Right ventricle myocardium superior (tissue), 1 donor: ENCODE measurements around the gene PDP2. TPM values are rescaled to one million over a fixed set of nuclear protein-coding genes. Genes with fewer than 3 reads are reported as not detected.
"Not testable (repeated sequence)": the region's sequence is repeated elsewhere in the genome, so short reads cannot be mapped to it uniquely, and the experiment has no call there.

Experiments used
- ATAC-seq: fragments of 200-7000 bp; cut with Tn5 transposase; one replicate; pipeline ENCODE4 v1.9.1; 2020; ENCODE audit warnings: mild to moderate bottlenecking; ENCODE audit not compliant: poor library complexity
- DNase-seq: peaks from one replicate; pipeline ENCODE4 v3.0.0-alpha.2; 2020
- intact Hi-C: fragments of 100-400 bp; cut with DNase I; formaldehyde crosslinking; loops from one replicate; pipeline ENCODE4 v1.11.2; 2022
- total RNA-seq: library from RNA; stranded (reverse); fragmentation: NEBNext Ultra II Directional; extraction: Animal tissue kit (Norgen Biotek cat#: 25700); gene quantifications from one replicate; pipeline ENCODE4 v1.2.1, GENCODE V29; 2021
- donor health status: DM: no; HTN: yes; CAD: no; lungs with severe emphysema.

The PDP2 gene
- total RNA-seq, 1 donor from 2014 or later: 3.3 TPM

GRCh38 chr16:66923866-66924265, 43.6 kb downstream of the PDP2 start:
- intact Hi-C loops: loop anchor here (2.0 kb wide), 1 partner anchor 17 kb away; no protein-coding TSS in a partner anchor
- ATAC-seq (peak; percentile 1), DNase-seq (no peak)

DNA sequence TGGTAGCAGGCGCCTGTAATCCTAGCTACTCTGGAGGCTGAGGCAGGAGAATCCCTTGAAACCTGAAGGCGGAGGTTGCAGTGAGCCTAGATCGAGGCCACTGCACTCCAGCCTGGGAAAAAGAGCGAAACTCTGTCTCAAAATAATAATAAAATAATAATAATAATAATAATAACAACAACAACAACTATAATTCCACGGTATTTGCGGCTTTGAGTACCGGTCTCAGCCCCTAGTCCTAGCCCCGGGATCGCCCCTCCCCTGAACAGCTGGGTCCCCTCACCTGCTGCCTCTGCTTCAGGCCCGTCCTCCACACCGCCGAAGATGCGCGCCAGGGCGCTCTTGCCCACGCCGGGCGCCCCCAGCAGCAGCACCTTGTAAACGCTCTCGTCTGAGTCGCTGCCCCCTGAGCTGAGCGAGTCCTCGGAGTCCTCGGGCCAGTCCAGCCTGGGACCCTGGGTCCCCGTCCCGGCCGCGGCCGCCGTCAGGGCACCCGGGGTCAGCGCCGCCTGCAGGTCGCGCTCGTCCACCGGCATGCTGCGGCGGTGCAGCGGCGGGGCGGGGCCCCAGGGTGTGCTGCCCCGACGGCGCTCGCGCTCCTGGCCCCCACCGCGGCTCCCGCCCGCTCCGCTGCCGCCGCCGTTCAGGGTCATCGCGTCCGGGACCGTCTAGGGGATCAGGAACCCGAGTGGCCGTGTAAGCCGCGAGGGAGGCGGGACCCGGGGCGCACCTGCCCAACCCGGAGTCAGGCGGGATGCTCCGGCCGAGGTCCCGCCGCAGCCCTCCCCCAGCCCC, 44.4 kb downstream of the PDP2 start:
- intact Hi-C loops: no loop called here
- no peak for DNase-seq
- peak; percentile 32 for ATAC-seq

DNA sequence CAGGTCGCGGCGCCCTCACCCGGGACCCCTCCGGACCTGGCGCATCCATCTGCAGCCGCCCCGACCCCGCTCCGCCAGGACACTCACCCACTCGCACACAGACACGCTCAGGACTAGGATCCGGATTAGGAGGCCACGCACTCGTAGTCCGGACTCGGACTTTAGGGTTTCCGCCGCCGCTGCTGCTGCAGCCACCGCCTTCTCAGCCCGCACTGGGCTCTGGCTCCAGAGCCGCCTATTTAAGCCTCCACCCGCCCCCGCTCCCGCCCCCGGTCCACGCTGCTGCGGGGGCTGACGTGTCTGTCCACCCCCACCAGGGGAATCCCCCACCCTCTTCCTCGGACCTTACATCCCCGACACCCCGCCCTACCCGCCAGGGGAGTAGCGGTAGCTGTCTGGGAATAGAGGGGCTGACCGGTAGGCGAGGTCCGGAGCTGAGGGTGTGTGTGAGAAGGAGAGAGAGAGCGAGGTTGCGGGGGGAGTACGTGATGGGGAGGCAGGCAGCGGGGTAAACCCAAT, 45.1 kb downstream of the PDP2 start, which contains the start of gene RRAD:
RRAD (minus strand) TSS at position 214 of the 519 bp plus-strand sequence. CDS start 356 bp downstream, outside the sequence.
- intact Hi-C loops: no loop called here
- peak; percentile 41 for ATAC-seq
- peak; percentile 76 for DNase-seq

DNA sequence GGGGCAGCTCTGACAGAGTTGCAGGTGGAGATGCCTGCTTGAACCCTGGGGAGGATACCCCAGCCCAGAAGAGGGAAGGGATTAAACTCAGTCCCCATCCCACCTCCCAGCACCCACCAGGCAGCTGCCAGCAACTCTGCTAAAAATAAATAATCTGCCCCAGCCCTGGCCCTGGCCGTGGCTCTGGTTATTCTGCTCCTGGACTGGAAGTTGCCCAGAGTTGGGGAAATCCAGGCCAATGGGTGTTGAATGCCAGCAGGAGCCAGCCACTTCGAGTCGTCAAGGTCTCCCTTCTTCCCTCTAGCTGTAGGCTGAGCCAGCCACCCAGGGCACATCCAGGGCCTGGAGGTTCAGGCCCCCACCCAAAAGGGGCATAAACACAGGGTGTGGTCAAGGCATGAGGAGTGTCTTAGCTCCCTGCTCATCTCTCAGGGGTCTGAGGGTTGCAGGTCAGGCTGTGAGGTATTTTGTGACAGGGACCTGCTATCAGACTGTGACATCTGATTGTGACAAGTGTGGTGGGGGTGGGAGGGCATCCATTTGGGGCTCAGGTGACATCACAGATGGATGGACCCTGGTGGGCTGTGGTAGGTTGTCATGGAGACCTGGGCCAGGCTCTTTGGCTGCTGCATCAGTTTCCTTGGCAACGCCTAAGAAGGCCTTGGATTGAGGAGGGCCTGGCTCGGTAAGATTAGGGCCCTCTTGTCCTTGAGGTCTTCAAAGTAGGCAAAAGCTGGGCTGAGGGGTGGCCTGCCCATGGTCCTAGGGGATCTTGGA, 46.0 kb downstream of the PDP2 start:
- ATAC-seq (peak; percentile 58), DNase-seq (peak; percentile 74)
- intact Hi-C loops: no loop called here

GRCh38 chr16:66926961-66927436, 46.7 kb downstream of the PDP2 start:
- peak; percentile 10 for ATAC-seq
- no peak for DNase-seq
- intact Hi-C loops: no loop called here

DNA sequence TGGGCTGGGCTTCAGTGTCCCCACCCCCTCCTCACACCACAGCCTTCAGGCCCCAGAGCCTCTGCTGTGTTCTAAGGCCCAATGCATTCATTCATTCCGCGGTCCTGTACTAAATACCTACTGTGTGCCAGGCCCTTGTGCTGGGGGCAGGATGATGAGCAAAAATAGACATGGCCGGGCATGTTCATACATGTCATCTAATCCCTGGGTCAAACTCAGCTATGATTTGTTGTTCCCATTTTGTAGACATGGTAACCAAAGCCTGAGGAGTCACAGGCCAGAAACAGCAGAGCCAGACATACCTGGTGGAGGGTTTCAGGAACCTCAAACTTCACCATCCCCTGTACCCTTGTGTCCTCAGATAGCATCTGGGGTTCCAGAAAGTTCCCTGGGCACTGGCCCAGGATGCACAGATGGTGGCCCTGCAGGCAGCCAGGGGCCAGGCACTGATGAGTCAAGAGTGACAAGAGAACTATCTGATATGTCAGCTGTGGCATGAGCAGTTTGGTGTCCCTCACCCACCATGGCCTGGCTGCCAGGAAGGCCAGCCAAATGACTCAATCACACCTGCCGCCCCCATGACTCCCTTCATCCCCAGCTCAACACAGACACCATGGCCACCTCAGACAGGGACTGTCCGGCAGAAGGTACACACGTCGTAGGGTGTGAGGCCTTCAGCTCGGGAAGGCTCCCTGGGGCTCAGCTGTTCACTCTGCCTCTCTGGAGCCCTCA, 47.8 kb downstream of the PDP2 start:
- ATAC-seq: no peak
- intact Hi-C loops: no loop called here
- DNase-seq: no peak

DNA sequence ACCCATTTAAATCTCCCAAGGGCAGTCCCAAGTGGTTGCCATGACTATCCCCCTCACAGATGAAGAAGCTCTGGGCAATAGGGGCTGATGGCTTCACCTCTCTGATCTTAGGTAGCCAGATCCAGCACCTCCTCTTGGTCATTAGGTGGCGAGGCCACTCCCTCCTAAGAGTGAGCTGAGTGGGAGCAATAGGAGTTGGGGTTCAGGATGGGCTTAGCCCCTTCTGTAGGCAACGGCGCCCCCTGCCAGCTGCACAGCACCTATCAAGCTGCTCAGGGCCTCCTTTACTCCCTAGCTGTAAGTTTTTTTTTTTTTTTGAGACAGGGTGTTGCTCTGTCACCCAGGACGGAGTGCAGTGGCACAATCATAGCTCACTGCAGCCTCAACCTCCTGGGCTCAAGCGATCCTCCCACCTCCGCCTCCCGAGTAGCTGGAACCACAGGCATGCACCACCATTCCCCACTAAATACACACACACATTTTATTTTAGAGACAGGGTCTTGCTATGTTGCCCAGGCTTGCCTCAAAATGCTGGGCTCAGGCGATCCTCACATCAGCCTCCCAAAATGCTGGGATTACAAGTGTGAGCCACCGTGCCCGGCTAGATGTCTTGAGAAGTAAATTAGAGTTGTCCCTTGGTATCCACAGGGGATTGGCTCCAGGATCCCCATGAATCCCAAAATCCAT, 48.5 kb downstream of the PDP2 start:
- ATAC-seq: no peak
- DNase-seq: no peak
- intact Hi-C loops: no loop called here

- ATAC-seq (no peak), DNase-seq (peak; percentile 26)
- intact Hi-C loops: no loop called here
Measured at GRCh38 chr16:66930189-66930588, 49.9 kb downstream of the PDP2 start.

DNA sequence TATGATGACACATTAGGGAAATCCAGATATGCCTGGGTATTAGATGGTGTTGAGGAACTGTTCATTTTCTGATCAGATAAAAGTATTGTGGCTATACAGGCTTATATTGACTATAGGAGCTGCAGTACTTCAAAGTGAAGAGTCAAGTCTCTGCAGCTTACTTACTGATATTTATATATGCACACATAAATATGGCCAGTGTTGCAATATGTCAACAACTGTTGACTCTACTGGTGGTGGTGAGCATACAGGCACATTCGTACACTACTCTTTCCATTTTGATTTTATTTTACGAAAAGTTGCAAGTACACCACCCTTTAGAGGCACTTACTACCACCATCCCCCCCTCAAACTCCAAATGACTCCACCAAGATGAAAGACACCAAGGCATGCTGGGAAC, 51.4 kb downstream of the PDP2 start:
- intact Hi-C loops: no loop called here
- ATAC-seq (no peak), DNase-seq (no peak)

GRCh38 chr16:66932076-66932475, 51.8 kb downstream of the PDP2 start:
- no peak for DNase-seq
- intact Hi-C loops: no loop called here
- no peak for ATAC-seq

DNA sequence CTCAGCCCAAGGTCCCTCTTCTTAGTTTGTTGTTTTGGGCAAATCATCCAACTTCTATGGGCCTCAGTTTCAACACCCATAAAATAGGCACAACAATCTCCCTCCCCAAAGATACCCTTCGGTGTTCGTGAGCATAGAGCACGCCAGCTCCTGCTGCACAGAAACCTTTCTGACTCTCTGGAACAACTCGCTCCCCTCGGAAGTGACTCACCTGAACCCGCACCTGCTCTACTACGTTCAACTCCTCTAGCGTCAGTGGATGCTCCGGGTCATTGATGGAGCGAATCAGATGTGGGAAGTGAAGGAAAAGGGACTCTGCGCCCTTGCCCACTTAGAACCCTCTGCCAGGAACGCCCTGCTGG, 53.4 kb downstream of the PDP2 start:
- ATAC-seq (no peak), DNase-seq (no peak)
- intact Hi-C loops: no loop called here

DNA sequence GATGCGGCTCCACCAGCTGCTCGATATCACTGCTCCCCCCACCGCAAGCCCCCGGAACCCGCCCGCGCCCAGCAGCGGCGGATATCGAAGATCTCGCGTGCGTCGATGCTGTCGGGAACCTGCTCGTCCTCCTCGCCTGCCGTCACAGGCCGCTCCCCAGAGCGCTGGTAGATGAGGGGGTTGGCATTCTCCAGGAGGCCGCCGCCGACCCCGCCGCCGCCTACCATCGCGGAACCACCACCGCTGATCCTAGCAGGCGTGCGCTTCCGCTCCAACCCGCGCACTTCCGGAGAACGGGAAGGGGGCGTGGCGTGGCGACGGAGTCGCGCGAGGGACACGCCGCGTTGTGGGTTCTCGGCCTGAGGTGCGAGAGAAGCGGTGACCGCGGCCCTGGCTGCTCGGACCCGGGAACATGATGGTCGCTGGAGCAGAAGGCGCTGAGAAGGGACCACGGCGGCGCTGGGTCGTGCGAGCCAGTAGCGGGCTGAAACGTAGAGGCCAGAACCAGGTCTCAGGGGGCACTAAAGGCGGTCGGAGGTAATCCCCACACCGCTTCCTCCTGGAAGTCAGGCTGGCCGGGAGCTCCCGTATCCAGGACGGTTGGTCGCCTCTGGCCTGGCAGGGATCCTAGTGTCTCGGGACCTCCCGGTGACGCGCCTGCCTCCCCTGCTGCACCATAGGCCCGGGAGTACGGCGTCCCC, 54.0 kb downstream of the PDP2 start, which contains the start of gene CIAO2B:
CIAO2B (minus strand) TSS at position 265 of the 701 bp plus-strand sequence; CDS start at position 227, 38 bp downstream.
- peak; percentile 86 for ATAC-seq
- intact Hi-C loops: no loop called here
- DNase-seq: peak; percentile 95

DNA sequence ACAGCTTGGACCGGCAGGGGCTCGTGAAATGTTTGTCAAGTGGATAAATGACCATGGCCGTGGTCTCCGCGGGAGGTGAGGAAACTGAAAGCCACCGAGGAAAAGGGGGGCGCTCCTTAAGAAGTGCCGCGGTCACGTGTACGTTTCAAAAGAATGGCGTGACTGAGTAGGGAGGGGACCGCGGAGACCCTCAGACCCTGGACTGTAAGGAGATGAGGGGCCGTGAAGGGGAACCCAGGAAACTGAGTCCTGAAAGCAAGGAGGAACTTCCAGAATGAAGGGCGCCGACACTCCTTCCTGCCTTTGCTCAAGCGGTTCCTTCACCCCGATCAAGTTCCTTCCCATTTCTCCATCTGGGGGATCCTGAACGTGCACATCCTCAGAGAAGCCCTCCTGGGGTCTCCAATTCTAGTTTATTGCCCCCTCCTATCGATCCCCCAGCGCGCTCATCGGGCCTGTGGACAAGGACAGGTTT, 54.6 kb downstream of the PDP2 start:
- ATAC-seq, DNase-seq: not testable (repeated sequence)
- intact Hi-C loops: loop anchor here (5.0 kb wide), 1 partner anchor 33 kb away; no protein-coding TSS in a partner anchor

GRCh38 chr16:66935314-66936011, 55.1 kb downstream of the PDP2 start, which contains the start of gene CES2:
TSS of gene CES2 (plus strand) at chr16:66935516. CDS start at chr16:66935636, 120 bp downstream.
- intact Hi-C loops: loop anchor here (5.0 kb wide), 1 partner anchor 33 kb away; no protein-coding TSS in a partner anchor
- DNase-seq (peak; percentile 78), ATAC-seq (peak; percentile 77)

DNA sequence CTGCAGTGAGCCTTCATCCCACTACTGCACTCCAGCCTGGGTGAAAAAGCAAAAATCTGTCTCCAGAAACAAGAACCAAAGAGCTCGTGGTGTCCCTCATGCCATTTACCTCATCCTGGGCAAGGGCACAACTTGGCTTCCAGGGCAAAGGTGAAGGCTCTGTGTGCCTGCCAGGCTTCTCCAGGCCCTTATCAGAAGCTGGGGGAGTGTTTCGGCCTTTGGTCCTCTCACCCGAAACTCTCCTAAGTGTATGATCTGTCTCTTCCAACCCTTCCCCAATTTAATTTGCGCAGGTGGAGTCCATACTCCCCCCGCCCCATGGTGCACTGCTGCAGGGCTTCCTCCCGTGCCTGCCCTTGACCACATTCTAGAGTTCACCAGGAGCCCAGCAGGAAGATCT, 56.1 kb downstream of the PDP2 start:
- DNase-seq (no peak), ATAC-seq (peak; percentile 53)
- intact Hi-C loops: loop anchor here (5.0 kb wide), 1 partner anchor 34 kb away; no protein-coding TSS in a partner anchor

GRCh38 chr16:66936889-66937554, 56.7 kb downstream of the PDP2 start:
- DNase-seq (no peak), ATAC-seq (no peak)
- intact Hi-C loops: loop anchor here (5.0 kb wide), 1 partner anchor 35 kb away; no protein-coding TSS in a partner anchor
